SK-N-SH treated with all-trans-retinoic acid at 6 μM for 48 hours (cell line): Measurements from ENCODE around the gene GRIK2.

Experiments used
- ATAC-seq: fragments of 200-7000 bp; cut with Tn5 transposase; 3 replicates; pipeline ENCODE4 v1.9.1; 2020; ENCODE audit warnings: mild to moderate bottlenecking, moderate library complexity
- ARNTL ChIP-seq: fragments of 450-650 bp; formaldehyde crosslinking; IDR thresholded peaks from 2 replicates; pipeline ENCODE4 v1.5.0; 2020; ENCODE audit warnings: low read depth, mild to moderate bottlenecking, moderate library complexity, borderline replicate concordance
- BACH2 ChIP-seq: fragments of 250-450 bp; sonication (Bioruptor Pico); IDR thresholded peaks from 2 replicates; pipeline ENCODE4 v1.9.0; 2021; ENCODE audit warnings: mild to moderate bottlenecking, borderline replicate concordance
- ESRRG ChIP-seq: fragments of 250-450 bp; sonication (Bioruptor Pico); IDR thresholded peaks from 2 replicates; pipeline ENCODE4 v1.6.1; 2021; ENCODE audit warnings: mild to moderate bottlenecking
- GLIS3 ChIP-seq: fragments of 250-450 bp; sonication (Bioruptor Pico); IDR thresholded peaks from 2 replicates; pipeline ENCODE4 v1.5.0; 2020; ENCODE audit warnings: mild to moderate bottlenecking, moderate library complexity
- ISL1 ChIP-seq: fragments of 250-450 bp; sonication (Bioruptor Pico); IDR thresholded peaks from 2 replicates; pipeline ENCODE4 v2.1.2; 2022; ENCODE audit warnings: mild to moderate bottlenecking, moderate library complexity
- OSR1 ChIP-seq: fragments of 250-450 bp; sonication (Bioruptor Pico); IDR thresholded peaks from 2 replicates; pipeline ENCODE4 v1.8.0; 2022; ENCODE audit warnings: moderate library complexity, mild to moderate bottlenecking, inconsistent platforms
- PPARA ChIP-seq: fragments of 250-450 bp; sonication (Bioruptor Pico); IDR thresholded peaks from 2 replicates; pipeline ENCODE4 v1.5.0; 2020; ENCODE audit warnings: mild to moderate bottlenecking, borderline replicate concordance
- RARB ChIP-seq: fragments of 250-450 bp; sonication (Bioruptor Pico); IDR thresholded peaks from 2 replicates; pipeline ENCODE4 v1.8.0; 2021; ENCODE audit warnings: mild to moderate bottlenecking, moderate library complexity
- SNAI2 ChIP-seq: fragments of 250-450 bp; sonication (Bioruptor Pico); IDR thresholded peaks from 2 replicates; pipeline ENCODE4 v1.5.0; 2020; ENCODE audit warnings: mild to moderate bottlenecking, moderate library complexity
- TCF4 ChIP-seq: fragments of 250-450 bp; sonication (Bioruptor Pico); IDR thresholded peaks from 2 replicates; pipeline ENCODE4 v1.8.0; 2021; ENCODE audit warnings: mild to moderate bottlenecking, moderate library complexity, borderline replicate concordance
- TOX ChIP-seq: fragments of 250-450 bp; sonication (Bioruptor Pico); IDR thresholded peaks from 2 replicates; pipeline ENCODE4 v1.8.0; 2021; ENCODE audit warnings: mild to moderate bottlenecking, moderate library complexity, borderline replicate concordance
- ZC3H10 ChIP-seq: fragments of 250-450 bp; sonication (Bioruptor Pico); IDR thresholded peaks from 2 replicates; pipeline ENCODE4 v1.5.1; 2021; ENCODE audit warnings: mild to moderate bottlenecking, moderate library complexity
- ZFP3 ChIP-seq: fragments of 250-450 bp; sonication (Bioruptor Pico); IDR thresholded peaks from 2 replicates; pipeline ENCODE4 v1.5.0; 2020; ENCODE audit warnings: mild to moderate bottlenecking, moderate library complexity
- ZFP30 ChIP-seq: fragments of 450-650 bp; formaldehyde crosslinking; IDR thresholded peaks from 2 replicates; pipeline ENCODE4 v1.5.0; 2022; ENCODE audit warnings: mild to moderate bottlenecking, moderate library complexity
- ZNF565 ChIP-seq: fragments of 450-650 bp; formaldehyde crosslinking; conservative IDR thresholded peaks from 2 replicates; pipeline ENCODE4 v1.5.0; 2020; ENCODE audit warnings: low read depth, mild to moderate bottlenecking, moderate library complexity
- ZNF70 ChIP-seq: fragments of 450-650 bp; formaldehyde crosslinking; IDR thresholded peaks from 2 replicates; pipeline ENCODE4 v1.5.0; 2020; ENCODE audit warnings: mild to moderate bottlenecking, moderate library complexity
- ZNF8 ChIP-seq: fragments of 450-650 bp; formaldehyde crosslinking; IDR thresholded peaks from 2 replicates; pipeline ENCODE4 v1.5.0; 2020; ENCODE audit warnings: mild to moderate bottlenecking, moderate library complexity
- TF ChIP-seq, protein P1 (sequence below): fragments of 250-450 bp; sonication (Bioruptor Pico); IDR thresholded peaks from 2 replicates; pipeline ENCODE4 v1.5.0; 2020; ENCODE audit warnings: mild to moderate bottlenecking, moderate library complexity
- TF ChIP-seq, protein P2 (sequence below): fragments of 250-450 bp; sonication (Bioruptor Pico); IDR thresholded peaks from 2 replicates; pipeline ENCODE4 v1.8.0; 2020; ENCODE audit warnings: mild to moderate bottlenecking, moderate library complexity, borderline replicate concordance
- TF ChIP-seq, protein P3 (sequence below): fragments of 250-450 bp; sonication (Bioruptor Pico); IDR thresholded peaks from 2 replicates; pipeline ENCODE4 v1.5.1; 2020; ENCODE audit warnings: low read depth, mild to moderate bottlenecking, moderate library complexity
- TF ChIP-seq, protein P4 (sequence below): fragments of 250-450 bp; sonication (Bioruptor Pico); IDR thresholded peaks from 2 replicates; pipeline ENCODE4 v1.5.1; 2021; ENCODE audit warnings: mild to moderate bottlenecking, moderate library complexity

Gene GRIK2

DNA sequence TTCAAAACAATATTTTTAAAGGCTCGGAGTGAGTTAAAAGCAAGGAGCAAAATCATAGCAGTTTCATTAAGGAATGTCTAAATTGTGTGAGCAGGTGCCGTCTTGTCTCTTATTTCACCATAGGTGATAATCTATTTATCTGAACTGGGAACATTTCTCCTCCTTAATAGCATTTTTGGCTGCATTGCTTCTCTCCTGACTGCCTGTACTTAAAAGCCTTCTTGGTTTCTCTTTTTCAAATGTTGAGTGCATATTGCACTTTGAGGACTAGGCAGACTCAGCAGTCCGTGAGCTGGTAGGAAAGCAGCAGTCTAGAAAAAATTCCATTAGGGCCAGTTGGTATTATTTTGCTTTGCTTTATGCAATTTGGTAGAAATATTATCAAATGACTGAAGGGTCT is 645.9 kb downstream of the GRIK2 start:
- peak; percentile 88 for TF ChIP-seq ISL1 (CRISPR knock-in tag)
- TF ChIP-seq PPARA, result no peak
- ATAC-seq, result no peak

DNA sequence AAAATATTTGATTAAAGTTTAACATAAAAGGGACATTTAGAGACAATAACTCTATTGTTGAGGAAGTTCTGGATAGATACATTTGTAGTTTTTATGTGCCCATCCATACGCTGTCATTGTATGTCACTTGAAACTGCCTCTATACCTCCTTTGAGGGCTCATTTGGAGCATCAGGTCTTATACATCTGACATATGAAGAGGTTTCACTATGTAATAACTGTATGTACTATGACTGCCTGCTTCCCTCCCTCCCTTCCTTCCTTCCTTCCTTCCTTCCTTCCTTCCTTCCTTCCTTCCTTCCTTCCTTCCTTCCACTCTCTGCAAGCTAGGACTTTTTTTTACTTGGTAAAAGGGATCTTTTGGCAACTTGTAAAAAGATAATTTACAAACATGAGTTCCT is 657.5 kb downstream of the GRIK2 start:
- TF ChIP-seq BACH2 (CRISPR knock-in tag) (no peak), TOX (no peak), SNAI2 (no peak)
- TF ChIP-seq, protein P1, sequence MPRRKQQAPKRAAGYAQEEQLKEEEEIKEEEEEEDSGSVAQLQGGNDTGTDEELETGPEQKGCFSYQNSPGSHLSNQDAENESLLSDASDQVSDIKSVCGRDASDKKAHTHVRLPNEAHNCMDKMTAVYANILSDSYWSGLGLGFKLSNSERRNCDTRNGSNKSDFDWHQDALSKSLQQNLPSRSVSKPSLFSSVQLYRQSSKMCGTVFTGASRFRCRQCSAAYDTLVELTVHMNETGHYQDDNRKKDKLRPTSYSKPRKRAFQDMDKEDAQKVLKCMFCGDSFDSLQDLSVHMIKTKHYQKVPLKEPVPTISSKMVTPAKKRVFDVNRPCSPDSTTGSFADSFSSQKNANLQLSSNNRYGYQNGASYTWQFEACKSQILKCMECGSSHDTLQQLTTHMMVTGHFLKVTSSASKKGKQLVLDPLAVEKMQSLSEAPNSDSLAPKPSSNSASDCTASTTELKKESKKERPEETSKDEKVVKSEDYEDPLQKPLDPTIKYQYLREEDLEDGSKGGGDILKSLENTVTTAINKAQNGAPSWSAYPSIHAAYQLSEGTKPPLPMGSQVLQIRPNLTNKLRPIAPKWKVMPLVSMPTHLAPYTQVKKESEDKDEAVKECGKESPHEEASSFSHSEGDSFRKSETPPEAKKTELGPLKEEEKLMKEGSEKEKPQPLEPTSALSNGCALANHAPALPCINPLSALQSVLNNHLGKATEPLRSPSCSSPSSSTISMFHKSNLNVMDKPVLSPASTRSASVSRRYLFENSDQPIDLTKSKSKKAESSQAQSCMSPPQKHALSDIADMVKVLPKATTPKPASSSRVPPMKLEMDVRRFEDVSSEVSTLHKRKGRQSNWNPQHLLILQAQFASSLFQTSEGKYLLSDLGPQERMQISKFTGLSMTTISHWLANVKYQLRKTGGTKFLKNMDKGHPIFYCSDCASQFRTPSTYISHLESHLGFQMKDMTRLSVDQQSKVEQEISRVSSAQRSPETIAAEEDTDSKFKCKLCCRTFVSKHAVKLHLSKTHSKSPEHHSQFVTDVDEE (CRISPR knock-in tag), result no peak
- no peak for ATAC-seq

DNA sequence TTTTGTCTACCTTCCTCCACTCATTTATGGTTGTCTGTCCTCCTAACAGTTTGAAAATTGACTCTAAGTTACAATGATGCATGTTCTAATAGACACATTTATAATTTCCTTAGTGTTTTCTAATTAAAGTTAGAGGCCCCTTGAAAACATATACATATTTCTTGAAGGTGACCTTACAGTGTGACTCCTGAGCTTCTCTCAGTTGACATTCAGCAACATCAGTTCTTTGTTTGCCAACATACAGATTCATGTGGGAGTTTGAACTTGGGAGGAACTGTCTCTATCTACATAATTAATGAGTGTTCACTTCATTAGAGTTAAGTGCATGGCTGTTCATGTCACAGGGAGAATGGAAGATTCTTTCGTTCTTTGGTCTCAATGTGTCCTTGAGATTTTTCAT is 658.2 kb downstream of the GRIK2 start:
- ATAC-seq, result no peak
- TF ChIP-seq, protein P2, sequence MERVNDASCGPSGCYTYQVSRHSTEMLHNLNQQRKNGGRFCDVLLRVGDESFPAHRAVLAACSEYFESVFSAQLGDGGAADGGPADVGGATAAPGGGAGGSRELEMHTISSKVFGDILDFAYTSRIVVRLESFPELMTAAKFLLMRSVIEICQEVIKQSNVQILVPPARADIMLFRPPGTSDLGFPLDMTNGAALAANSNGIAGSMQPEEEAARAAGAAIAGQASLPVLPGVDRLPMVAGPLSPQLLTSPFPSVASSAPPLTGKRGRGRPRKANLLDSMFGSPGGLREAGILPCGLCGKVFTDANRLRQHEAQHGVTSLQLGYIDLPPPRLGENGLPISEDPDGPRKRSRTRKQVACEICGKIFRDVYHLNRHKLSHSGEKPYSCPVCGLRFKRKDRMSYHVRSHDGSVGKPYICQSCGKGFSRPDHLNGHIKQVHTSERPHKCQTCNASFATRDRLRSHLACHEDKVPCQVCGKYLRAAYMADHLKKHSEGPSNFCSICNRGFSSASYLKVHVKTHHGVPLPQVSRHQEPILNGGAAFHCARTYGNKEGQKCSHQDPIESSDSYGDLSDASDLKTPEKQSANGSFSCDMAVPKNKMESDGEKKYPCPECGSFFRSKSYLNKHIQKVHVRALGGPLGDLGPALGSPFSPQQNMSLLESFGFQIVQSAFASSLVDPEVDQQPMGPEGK, result no peak
- TF ChIP-seq ZNF70 (CRISPR knock-in tag), result no peak
- TF ChIP-seq TOX, result no peak
- TF ChIP-seq GLIS3 (CRISPR knock-in tag), result no peak
- no peak for TF ChIP-seq ZNF565 (CRISPR knock-in tag)
- no peak for TF ChIP-seq ESRRG
- TF ChIP-seq ZC3H10 (CRISPR knock-in tag), result no peak
- TF ChIP-seq, all 23 proteins: peak for 0

DNA sequence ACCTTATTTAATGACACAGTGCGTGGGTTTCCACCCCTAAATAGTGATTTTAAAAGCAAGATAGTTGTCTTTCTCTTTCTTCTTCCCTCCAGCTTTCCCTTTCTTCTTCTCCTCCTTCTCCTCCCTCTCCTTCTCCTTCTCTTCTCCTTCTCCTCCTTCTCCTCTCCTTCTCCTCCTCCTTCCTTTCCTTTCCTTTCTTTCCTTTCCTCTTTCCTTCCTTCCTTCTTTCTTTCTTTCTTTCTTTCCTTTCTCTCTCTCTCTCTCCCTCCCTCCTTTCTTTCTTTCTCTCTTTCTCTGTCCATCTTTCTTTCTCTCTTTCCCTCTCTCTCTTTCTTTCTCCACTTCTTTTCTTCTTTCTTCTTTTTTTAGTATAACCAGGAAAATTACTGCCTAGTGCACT is 670.6 kb downstream of the GRIK2 start:
- ATAC-seq, result no peak
- no peak for TF ChIP-seq TOX
- TF ChIP-seq TCF4 (CRISPR knock-in tag), result no peak
- TF ChIP-seq, protein P3, sequence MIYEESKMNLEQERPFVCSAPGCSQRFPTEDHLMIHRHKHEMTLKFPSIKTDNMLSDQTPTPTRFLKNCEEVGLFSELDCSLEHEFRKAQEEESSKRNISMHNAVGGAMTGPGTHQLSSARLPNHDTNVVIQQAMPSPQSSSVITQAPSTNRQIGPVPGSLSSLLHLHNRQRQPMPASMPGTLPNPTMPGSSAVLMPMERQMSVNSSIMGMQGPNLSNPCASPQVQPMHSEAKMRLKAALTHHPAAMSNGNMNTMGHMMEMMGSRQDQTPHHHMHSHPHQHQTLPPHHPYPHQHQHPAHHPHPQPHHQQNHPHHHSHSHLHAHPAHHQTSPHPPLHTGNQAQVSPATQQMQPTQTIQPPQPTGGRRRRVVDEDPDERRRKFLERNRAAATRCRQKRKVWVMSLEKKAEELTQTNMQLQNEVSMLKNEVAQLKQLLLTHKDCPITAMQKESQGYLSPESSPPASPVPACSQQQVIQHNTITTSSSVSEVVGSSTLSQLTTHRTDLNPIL (CRISPR knock-in tag), result no peak
- TF ChIP-seq, protein P4, sequence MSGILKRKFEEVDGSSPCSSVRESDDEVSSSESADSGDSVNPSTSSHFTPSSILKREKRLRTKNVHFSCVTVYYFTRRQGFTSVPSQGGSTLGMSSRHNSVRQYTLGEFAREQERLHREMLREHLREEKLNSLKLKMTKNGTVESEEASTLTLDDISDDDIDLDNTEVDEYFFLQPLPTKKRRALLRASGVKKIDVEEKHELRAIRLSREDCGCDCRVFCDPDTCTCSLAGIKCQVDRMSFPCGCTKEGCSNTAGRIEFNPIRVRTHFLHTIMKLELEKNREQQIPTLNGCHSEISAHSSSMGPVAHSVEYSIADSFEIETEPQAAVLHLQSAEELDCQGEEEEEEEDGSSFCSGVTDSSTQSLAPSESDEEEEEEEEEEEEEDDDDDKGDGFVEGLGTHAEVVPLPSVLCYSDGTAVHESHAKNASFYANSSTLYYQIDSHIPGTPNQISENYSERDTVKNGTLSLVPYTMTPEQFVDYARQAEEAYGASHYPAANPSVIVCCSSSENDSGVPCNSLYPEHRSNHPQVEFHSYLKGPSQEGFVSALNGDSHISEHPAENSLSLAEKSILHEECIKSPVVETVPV (CRISPR knock-in tag), result no peak
- no peak for TF ChIP-seq ESRRG
- no peak for TF ChIP-seq ZC3H10 (CRISPR knock-in tag)
- TF ChIP-seq, protein P2, result no peak
- TF ChIP-seq PPARA, result no peak
- no peak for TF ChIP-seq OSR1
- TF ChIP-seq ZNF70 (CRISPR knock-in tag), result no peak
- no peak for TF ChIP-seq ZFP3 (CRISPR knock-in tag)
- TF ChIP-seq ZNF565 (CRISPR knock-in tag), result no peak
- TF ChIP-seq RARB, result no peak
- no peak for TF ChIP-seq ZFP30 (CRISPR knock-in tag)
- TF ChIP-seq ISL1 (CRISPR knock-in tag), result no peak
- TF ChIP-seq ZNF8 (CRISPR knock-in tag), result no peak
- no peak for TF ChIP-seq ARNTL (CRISPR knock-in tag)
- no peak for TF ChIP-seq GLIS3 (CRISPR knock-in tag)
